HepG2 (cell line): ENCODE data around the gene HES7. TPM values are rescaled to one million over a fixed set of nuclear protein-coding genes. Genes with fewer than 3 reads are reported as not detected.

Source experiments
- DRAP1 ChIP-seq: IDR thresholded peaks from 2 replicates; pipeline ENCODE4 v1.6.1; 2016; ENCODE audit warnings: missing genetic modification reagents, missing compliant biosample characterization
- HDAC1 ChIP-seq: sonication (generic); formaldehyde crosslinking; IDR thresholded peaks from 2 replicates; pipeline ENCODE4 v1.5.1; 2020; ENCODE audit warnings: mild to moderate bottlenecking, missing genetic modification reagents
- HIVEP1 ChIP-seq: sonication (generic); formaldehyde crosslinking; IDR thresholded peaks from 2 replicates; pipeline ENCODE4 v1.4.0; 2020; ENCODE audit warnings: mild to moderate bottlenecking, missing genetic modification reagents
- HOXD1 ChIP-seq: sonication (generic); formaldehyde crosslinking; IDR thresholded peaks from 2 replicates; pipeline ENCODE4 v1.5.0; 2020; ENCODE audit warnings: missing genetic modification reagents
- ISL2 ChIP-seq: sonication (generic); formaldehyde crosslinking; IDR thresholded peaks from 2 replicates; pipeline ENCODE4 v1.5.0; 2020; ENCODE audit warnings: missing genetic modification reagents
- MXD4 ChIP-seq: IDR thresholded peaks from 2 replicates; pipeline ENCODE4 v1.6.1; 2016; ENCODE audit warnings: mild to moderate bottlenecking, missing biosample characterization, missing genetic modification reagents
- POGK ChIP-seq: sonication (generic); formaldehyde crosslinking; conservative IDR thresholded peaks from 2 replicates; pipeline ENCODE4 v1.8.0; 2022; ENCODE audit warnings: mild to moderate bottlenecking, moderate library complexity, missing genetic modification reagents
- RAD21 ChIP-seq: fragments of 450-650 bp; formaldehyde crosslinking; IDR thresholded peaks from 2 replicates; pipeline ENCODE4 v1.5.0; 2020; ENCODE audit warnings: mild to moderate bottlenecking
- RFXANK ChIP-seq: IDR thresholded peaks from 2 replicates; pipeline ENCODE4 v1.6.1; 2016
- SIX4 ChIP-seq: sonication (generic); formaldehyde crosslinking; IDR thresholded peaks from 2 replicates; pipeline ENCODE4 v1.4.0; 2020; ENCODE audit warnings: missing genetic modification reagents
- SMAD9 ChIP-seq: sonication (generic); formaldehyde crosslinking; IDR thresholded peaks from 2 replicates; pipeline ENCODE4 v1.5.1; 2020; ENCODE audit warnings: mild to moderate bottlenecking, missing genetic modification reagents
- SP1 ChIP-seq, 2 experiments: fragments of 450-650 bp in 1 of 2; sonication (generic) in 1 of 2; formaldehyde crosslinking in 1 of 2; IDR thresholded peaks; 2 replicates each; pipeline versions ENCODE4 v1.4.0 to v1.6.1; 2016 to 2020; ENCODE audit warnings: missing genetic modification reagents in 1 of 2
- SRSF4 ChIP-seq: fragments of 200-400 bp; formaldehyde crosslinking; IDR thresholded peaks from one replicate; pipeline ENCODE4 v1.6.1; 2018; ENCODE audit warnings: mild to moderate bottlenecking, low read depth, low read length, moderate library complexity; ENCODE audit not compliant: poor library complexity, severe bottlenecking
- TRIM24 ChIP-seq: sonication (generic); formaldehyde crosslinking; IDR thresholded peaks from 2 replicates; pipeline ENCODE4 v1.8.0; 2022; ENCODE audit warnings: mild to moderate bottlenecking, missing genetic modification reagents
- ZNF251 ChIP-seq: sonication (generic); formaldehyde crosslinking; IDR thresholded peaks from 2 replicates; pipeline ENCODE4 v1.9.0; 2021; ENCODE audit warnings: mild to moderate bottlenecking, missing genetic modification reagents
- ZNF282 ChIP-seq: fragments of 450-650 bp; IDR thresholded peaks from 2 replicates; pipeline ENCODE4 v1.6.1; 2018; ENCODE audit not compliant: partially characterized antibody
- ZNF496 ChIP-seq: sonication (generic); formaldehyde crosslinking; IDR thresholded peaks from 2 replicates; pipeline ENCODE4 v1.8.1; 2023; ENCODE audit warnings: mild to moderate bottlenecking, moderate library complexity, missing genetic modification reagents; ENCODE audit not compliant: insufficient replicate concordance
- ZNF501 ChIP-seq: sonication (generic); formaldehyde crosslinking; IDR thresholded peaks from 2 replicates; pipeline ENCODE4 v1.5.1; 2020; ENCODE audit warnings: mild to moderate bottlenecking, moderate library complexity, missing genetic modification reagents
- ZNF543 ChIP-seq: sonication (generic); formaldehyde crosslinking; IDR thresholded peaks from 2 replicates; pipeline ENCODE4 v1.4.0; 2020; ENCODE audit warnings: mild to moderate bottlenecking, missing genetic modification reagents
- ZNF646 ChIP-seq: sonication (generic); formaldehyde crosslinking; IDR thresholded peaks from 2 replicates; pipeline ENCODE4 v1.9.0; 2021; ENCODE audit warnings: mild to moderate bottlenecking, missing genetic modification reagents
- polyA plus RNA-seq, 8 experiments: library from polyadenylated mRNA; depleted of rRNA in 3 of 8; stranded (reverse) in 7 of 8; unstranded in 1 of 8; fragments of >200 nt; fragmentation: Illumina TruSeq in 4 of 8; extraction: Trizol in 4 of 8; gene quantifications; 2 replicates each; pipeline versions ENCODE4 v1.2.1 to v1.2.3, GENCODE V29; 2011 to 2016; ENCODE audit warnings: low read depth in 4 of 8, missing spikeins in 1 of 8, mixed read lengths in 1 of 8; ENCODE audit not compliant: insufficient read depth in 1 of 8
- total RNA-seq, 5 experiments: library from RNA; depleted of rRNA; stranded (reverse); fragments of >200 nt; fragmentation: Illumina TruSeq; extraction: Trizol; gene quantifications; 2 replicates each; pipeline ENCODE4 v1.2.3, GENCODE V29; 2016; ENCODE audit warnings: low read depth in 1 of 5

The HES7 gene
- total and polyA plus RNA-seq, 2 of the 13 experiments (the other 11 are each of a cell fraction or from before 2014, with no cell fraction given) = not detected

- TF ChIP-seq ISL2 (CRISPR knock-in tag) (0 out of 2 replicates have a peak, but pooled peaks have one; percentile 25), SMAD9 (CRISPR knock-in tag) (no peak), RAD21 (CRISPR knock-in tag) (no peak), TRIM24 (CRISPR knock-in tag) (no peak), HIVEP1 (CRISPR knock-in tag) (no peak), POGK (no peak), ZNF501 (CRISPR knock-in tag) (no peak), HDAC1 (CRISPR knock-in tag) (peak; percentile 60), ZNF251 (CRISPR knock-in tag) (no peak), MXD4 (CRISPR knock-in tag) (no peak), ZNF646 (CRISPR knock-in tag) (no peak), SIX4 (no peak), SRSF4 (no peak), DRAP1 (no peak), SP1 (IDR thresholded peaks at IDR 0.05) (no peak), SP1 (CRISPR knock-in tag; IDR thresholded peaks at IDR 0.05) (no peak; the same call in 1 of the 2 replicates), RFXANK (CRISPR knock-in tag) (no peak), HOXD1 (CRISPR knock-in tag) (no peak), ZNF496 (CRISPR knock-in tag) (no peak), ZNF543 (CRISPR knock-in tag) (no peak), ZNF282 (no peak)
Observed at GRCh38 chr17:8163978-8164814, 40.3 kb upstream of the HES7 start (continued).
